Karpas-422 (cell line): ENCODE results near the gene OR2M2. TPM values are rescaled to one million over a fixed set of nuclear protein-coding genes. Genes with fewer than 3 reads are reported as not detected.

Experiments
- DNase-seq: peaks from one replicate; pipeline ENCODE4 v3.0.0-alpha.2; 2015
- H2AFZ ChIP-seq: fragments of 200-600 bp; sonication (generic); 2 replicates; pipeline ENCODE4 v1.6.1; 2014; ENCODE audit warnings: antibody characterized with exemption, low read length, mixed read lengths
- H3K27ac ChIP-seq: fragments of 200-600 bp; sonication (generic); 2 replicates; pipeline ENCODE4 v1.5.1; 2014; ENCODE audit warnings: mild to moderate bottlenecking, low read length, moderate library complexity
- H3K27me3 ChIP-seq: fragments of 200-600 bp; sonication (generic); 2 replicates; pipeline ENCODE4 v1.6.1; 2014; ENCODE audit warnings: low read length, mixed read lengths
- H3K36me3 ChIP-seq: fragments of 200-600 bp; sonication (generic); 2 replicates; pipeline ENCODE4 v1.6.1; 2014; ENCODE audit warnings: low read length, mixed read lengths; ENCODE audit not compliant: insufficient read depth
- H3K4me1 ChIP-seq: fragments of 200-600 bp; sonication (generic); 2 replicates; pipeline ENCODE4 v1.6.1; 2014; ENCODE audit warnings: mild to moderate bottlenecking, low read length, mixed read lengths
- H3K4me2 ChIP-seq: fragments of 200-600 bp; sonication (generic); 2 replicates; pipeline ENCODE4 v1.6.1; 2014; ENCODE audit warnings: low read length, low read depth, mild to moderate bottlenecking; ENCODE audit not compliant: poor library complexity, severe bottlenecking
- H3K4me3 ChIP-seq: fragments of 200-600 bp; sonication (generic); 2 replicates; pipeline ENCODE4 v1.5.1; 2014; ENCODE audit warnings: mild to moderate bottlenecking, antibody characterized with exemption, low read length, mixed read lengths
- H3K79me2 ChIP-seq: fragments of 200-600 bp; sonication (generic); 2 replicates; pipeline ENCODE4 v1.6.1; 2014; ENCODE audit warnings: mild to moderate bottlenecking, low read length, mixed read lengths
- H3K9ac ChIP-seq: fragments of 200-600 bp; sonication (generic); 2 replicates; pipeline ENCODE4 v1.6.0; 2014; ENCODE audit warnings: low read length
- H3K9me2 ChIP-seq: fragments of 200-600 bp; sonication (generic), shearing (Covaris generic); replicated peaks from 2 replicates; pipeline ENCODE4 v1.6.0; 2014; ENCODE audit warnings: mild to moderate bottlenecking, low read length, moderate library complexity; ENCODE audit not compliant: insufficient read depth
- H3K9me3 ChIP-seq: fragments of 300-700, 200-600 bp; sonication (generic); 2 replicates; pipeline ENCODE4 v1.6.1; 2014; ENCODE audit warnings: low read length, mixed read lengths
- H4K20me1 ChIP-seq: fragments of 200-600 bp; sonication (generic); 2 replicates; pipeline ENCODE4 v1.6.1; 2014; ENCODE audit warnings: mild to moderate bottlenecking, antibody characterized with exemption, low read length, low read depth; ENCODE audit not compliant: insufficient read depth
- total RNA-seq: library from RNA; depleted of rRNA; stranded (reverse); fragments of >200 nt; shearing (Covaris generic); gene quantifications from 2 replicates; pipeline ENCODE4 v1.2.3, GENCODE V29; 2014; ENCODE audit warnings: low replicate concordance; rRNA removed

OR2M2 gene
- total RNA-seq = not detected in 2 replicates

- H3K4me3 ChIP-seq = no peak within 1 kb of the TSS
- H3K27ac ChIP-seq = no peak within 1 kb of the TSS
- no peaks in the 10 kb centered on the region for H3K27me3 ChIP-seq
- no peaks in the 10 kb centered on the region for H4K20me1 ChIP-seq
- H2AFZ ChIP-seq = no peak within 1 kb of the TSS
- no peaks in the 10 kb centered on the region for H3K9me3 ChIP-seq
- H3K79me2 ChIP-seq = no peaks in the 10 kb centered on the region
- H3K36me3 ChIP-seq = no peaks in the 10 kb centered on the region
- no peak within 1 kb of the TSS for H3K4me2 ChIP-seq
- DNase-seq = no peak
- no peaks in the 10 kb centered on the region for H3K4me1 ChIP-seq
- H3K9me2 ChIP-seq = no peaks in the 10 kb centered on the region
- H3K9ac ChIP-seq = no peak within 1 kb of the TSS
Observed at GRCh38 chr1:248174521-248174920, at the start of gene OR2M2. Gene OR2M2, plus strand, starts transcription at chr1:248174821. Its CDS starts 5,165 bp downstream, at chr1:248179986.

GRCh38 chr1:248127653-248128052 is 47.0 kb upstream of the OR2M2 start:
- Histone ChIP-seq H3K79me2 (no peaks in the 10 kb centered on the region), H3K4me1 (no peaks in the 10 kb centered on the region), H3K4me3 (no peak overlapping the region), H3K4me2 (no peak overlapping the region), H3K36me3 (no peaks in the 10 kb centered on the region), H4K20me1 (no peaks in the 10 kb centered on the region), H3K9ac (no peak overlapping the region), H3K27me3 (no peaks in the 10 kb centered on the region), H3K9me2 (no peaks in the 10 kb centered on the region), H3K27ac (no peak overlapping the region), H2AFZ (no peak overlapping the region), H3K9me3 (peaks cover 5% of the 10 kb centered on the region)
- no peak for DNase-seq

- H3K4me3 ChIP-seq = no peak overlapping the region
- H3K36me3 ChIP-seq = no peaks in the 10 kb centered on the region
- no peaks in the 10 kb centered on the region for H3K9me3 ChIP-seq
- no peak overlapping the region for H3K27ac ChIP-seq
- no peak overlapping the region for H2AFZ ChIP-seq
- H3K9me2 ChIP-seq = no peaks in the 10 kb centered on the region
- no peaks in the 10 kb centered on the region for H3K79me2 ChIP-seq
- H3K4me1 ChIP-seq = no peaks in the 10 kb centered on the region
- no peak for DNase-seq
- H3K4me2 ChIP-seq = no peak overlapping the region
- H3K27me3 ChIP-seq = no peaks in the 10 kb centered on the region
- H3K9ac ChIP-seq = no peak overlapping the region
- no peaks in the 10 kb centered on the region for H4K20me1 ChIP-seq
Observed at GRCh38 chr1:248136811-248137210, 37.8 kb upstream of the OR2M2 start.

GRCh38 chr1:248140846-248141245 is 33.8 kb upstream of the OR2M2 start:
- Histone ChIP-seq H3K9me3 (no peaks in the 10 kb centered on the region), H4K20me1 (no peaks in the 10 kb centered on the region), H3K9me2 (no peaks in the 10 kb centered on the region), H3K79me2 (no peaks in the 10 kb centered on the region), H3K4me1 (no peaks in the 10 kb centered on the region), H3K9ac (no peak overlapping the region), H3K27ac (no peak overlapping the region), H3K36me3 (no peaks in the 10 kb centered on the region), H2AFZ (no peak overlapping the region), H3K4me3 (no peak overlapping the region), H3K27me3 (no peaks in the 10 kb centered on the region), H3K4me2 (no peak overlapping the region)
- DNase-seq = no peak

GRCh38 chr1:248143311-248143710 is 31.3 kb upstream of the OR2M2 start:
- Histone ChIP-seq H3K4me1 (no peaks in the 10 kb centered on the region), H2AFZ (no peak overlapping the region), H3K27ac (no peak overlapping the region), H3K9ac (no peak overlapping the region), H3K79me2 (no peaks in the 10 kb centered on the region), H4K20me1 (no peaks in the 10 kb centered on the region), H3K36me3 (no peaks in the 10 kb centered on the region), H3K27me3 (no peaks in the 10 kb centered on the region), H3K4me3 (no peak overlapping the region), H3K9me2 (no peaks in the 10 kb centered on the region), H3K9me3 (no peaks in the 10 kb centered on the region), H3K4me2 (no peak overlapping the region)
- no peak for DNase-seq

GRCh38 chr1:248144513-248145198 is 30.0 kb upstream of the OR2M2 start, which contains the start of gene OR2M5:
Gene OR2M5, plus strand, starts transcription at chr1:248145148. Its CDS starts 0 bp downstream, at chr1:248145148.
- Histone ChIP-seq H3K27ac (no peak within 1 kb of the TSS), H3K4me1 (no peaks in the 10 kb centered on the region), H3K27me3 (no peaks in the 10 kb centered on the region), H3K4me3 (no peak within 1 kb of the TSS), H3K36me3 (no peaks in the 10 kb centered on the region), H3K9me2 (no peaks in the 10 kb centered on the region), H3K9ac (no peak within 1 kb of the TSS), H3K4me2 (no peak within 1 kb of the TSS), H3K9me3 (no peaks in the 10 kb centered on the region), H2AFZ (no peak within 1 kb of the TSS), H4K20me1 (no peaks in the 10 kb centered on the region), H3K79me2 (no peaks in the 10 kb centered on the region)
- DNase-seq = no peak

GRCh38 chr1:248152056-248152827 is 22.4 kb upstream of the OR2M2 start:
- Histone ChIP-seq H2AFZ (no peak overlapping the region), H3K9me3 (peaks cover 3% of the 10 kb centered on the region)
- DNase-seq = no peak

GRCh38 chr1:248155927-248156326 is 18.7 kb upstream of the OR2M2 start:
- H3K9me2 ChIP-seq = no peaks in the 10 kb centered on the region
- no peak overlapping the region for H3K4me2 ChIP-seq
- H3K79me2 ChIP-seq = no peaks in the 10 kb centered on the region
- H3K4me1 ChIP-seq = no peaks in the 10 kb centered on the region
- no peak overlapping the region for H3K27ac ChIP-seq
- H3K27me3 ChIP-seq = no peaks in the 10 kb centered on the region
- H2AFZ ChIP-seq = no peak overlapping the region
- no peak for DNase-seq
- H4K20me1 ChIP-seq = no peaks in the 10 kb centered on the region
- H3K36me3 ChIP-seq = no peaks in the 10 kb centered on the region
- H3K9ac ChIP-seq = no peak overlapping the region
- H3K9me3 ChIP-seq = peaks cover 3% of the 10 kb centered on the region
- no peak overlapping the region for H3K4me3 ChIP-seq

More at GRCh38 chr1:248152056-248152827, 22.4 kb upstream of the OR2M2 start:
- Histone ChIP-seq H3K9me2 (no peaks in the 10 kb centered on the region), H3K27ac (no peak overlapping the region), H4K20me1 (no peaks in the 10 kb centered on the region), H3K4me3 (no peak overlapping the region), H3K9ac (no peak overlapping the region), H3K4me1 (no peaks in the 10 kb centered on the region), H3K4me2 (no peak overlapping the region), H3K27me3 (no peaks in the 10 kb centered on the region), H3K79me2 (no peaks in the 10 kb centered on the region), H3K36me3 (no peaks in the 10 kb centered on the region)
